Activated CD4-positive, alpha-beta T cell treated with anti-CD3 and anti-CD28 coated beads, Interleukin-10, Interleukin-2, amounts not matched to agents 100 ng/mL and 50 ng/mL, durations not matched to agents 16 hours and 8 hours (primary cell): ENCODE data around the gene CBLIF.
A peak's percentile ranks its signal among the peaks of the same experiment; 100 is the strongest.
"Not testable (repeated sequence)": the region's sequence is repeated elsewhere in the genome, so short reads cannot be mapped to it uniquely, and the experiment has no call there.

Experiments used
- DNase-seq: peaks from one replicate; pipeline ENCODE4 v3.0.0-alpha.2; 2020

The CBLIF gene

DNA sequence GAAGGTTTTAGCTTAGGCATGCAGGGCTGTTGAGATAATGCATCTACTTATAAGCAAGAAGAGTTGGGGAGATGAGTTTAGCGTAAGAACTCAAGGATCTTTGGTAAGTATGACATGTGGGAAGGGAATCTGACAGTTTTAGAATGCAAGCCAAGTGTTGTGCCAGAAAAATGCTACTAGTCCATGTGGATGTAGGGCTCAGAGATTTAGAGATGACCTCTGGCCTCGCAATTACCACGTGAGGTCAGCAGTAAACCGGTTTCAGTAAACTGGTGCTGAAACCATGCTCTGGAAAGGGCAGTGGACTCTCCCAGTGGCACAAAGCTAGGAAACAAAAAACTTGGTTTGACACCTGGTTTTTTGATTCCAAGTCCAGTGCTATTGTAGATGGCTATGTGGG is 53.7 kb downstream of the CBLIF start:
- no peak for DNase-seq

DNA sequence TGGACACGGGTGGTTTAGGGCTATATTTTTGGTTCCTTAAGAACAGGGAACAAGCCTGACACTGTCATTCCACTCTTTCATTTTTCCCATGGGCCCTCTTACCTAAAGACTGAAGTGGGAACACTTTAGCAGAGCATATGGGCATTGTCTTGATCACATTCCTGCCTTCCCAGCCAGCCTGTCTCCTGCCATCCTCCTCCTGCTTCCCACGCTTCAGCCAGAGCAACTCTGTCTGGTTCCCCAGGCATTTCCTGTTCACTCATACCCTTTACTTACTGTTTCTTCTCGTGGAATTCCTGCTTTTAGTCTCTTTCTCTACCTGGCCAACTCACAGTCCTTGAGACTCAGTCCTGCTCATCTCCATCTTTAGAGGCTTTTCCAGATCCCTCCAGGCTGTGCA is 57.5 kb downstream of the CBLIF start:
- no peak for DNase-seq

DNA sequence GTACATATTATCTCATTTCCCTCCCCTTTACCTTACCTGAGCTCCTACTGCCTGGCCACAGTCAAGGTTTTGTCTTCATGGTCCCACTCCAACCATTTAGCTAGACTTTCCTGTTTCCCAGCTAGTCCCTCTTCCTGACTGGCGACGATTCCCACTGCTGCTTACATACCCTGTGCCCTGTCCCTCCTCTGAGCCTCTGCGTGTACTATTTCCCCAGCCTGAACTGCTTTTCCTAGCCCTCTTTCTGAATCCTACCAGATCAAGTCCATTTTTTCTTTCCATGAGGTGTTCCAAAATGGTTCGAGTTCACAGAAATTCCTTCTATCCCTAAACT is 58.1 kb downstream of the CBLIF start:
- DNase-seq: no peak

GRCh38 chr11:59785818-59786217 is 59.5 kb downstream of the CBLIF start:
- DNase-seq: no peak

DNA sequence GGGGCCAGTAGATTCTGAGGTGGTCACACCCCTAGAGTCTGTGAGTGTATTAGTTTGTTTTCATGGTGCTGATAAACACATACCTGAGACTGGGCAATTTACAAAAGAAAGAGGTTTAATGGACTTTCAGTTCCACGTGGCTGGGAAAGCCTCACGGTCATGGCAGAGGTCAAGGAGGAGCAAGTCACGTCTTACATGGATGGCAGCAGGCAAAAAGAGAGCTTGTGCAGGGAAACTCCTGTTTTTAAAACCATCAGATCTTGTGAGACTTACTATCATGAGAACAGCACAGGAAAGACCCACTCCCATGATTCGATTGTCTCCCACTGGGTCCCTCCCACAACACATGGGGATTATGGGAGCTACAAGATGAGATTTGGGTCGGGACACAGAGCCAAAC is 60.9 kb downstream of the CBLIF start:
- not testable (repeated sequence) for DNase-seq

- DNase-seq: peak; percentile 63
These were observed 61.6 kb downstream of the CBLIF start for GRCh38 chr11:59783632-59784090.

GRCh38 chr11:59782080-59782479 is 63.2 kb downstream of the CBLIF start:
- DNase-seq: no peak

DNA sequence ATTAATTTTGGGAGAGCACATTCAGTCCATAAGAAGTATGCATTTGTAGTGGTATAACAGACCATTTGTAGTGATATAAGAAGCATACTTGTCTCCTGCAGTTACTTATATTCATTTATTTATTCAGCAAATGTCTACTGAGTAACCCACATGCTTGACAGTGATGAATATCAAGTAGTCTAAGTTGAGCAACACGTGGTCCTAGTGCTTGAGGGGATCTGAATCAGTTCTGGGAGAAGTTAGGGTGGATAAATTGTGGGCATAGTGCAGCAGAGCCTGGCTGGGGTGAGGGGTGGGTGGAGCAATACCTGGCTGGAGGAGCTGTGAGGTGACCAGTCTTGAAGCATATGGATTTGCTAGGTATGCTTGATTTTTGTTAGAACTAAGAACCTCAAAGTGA is 65.8 kb downstream of the CBLIF start:
- DNase-seq: no peak
